Measurements from ENCODE around the gene GDPD2.

GDPD2 gene

DNA sequence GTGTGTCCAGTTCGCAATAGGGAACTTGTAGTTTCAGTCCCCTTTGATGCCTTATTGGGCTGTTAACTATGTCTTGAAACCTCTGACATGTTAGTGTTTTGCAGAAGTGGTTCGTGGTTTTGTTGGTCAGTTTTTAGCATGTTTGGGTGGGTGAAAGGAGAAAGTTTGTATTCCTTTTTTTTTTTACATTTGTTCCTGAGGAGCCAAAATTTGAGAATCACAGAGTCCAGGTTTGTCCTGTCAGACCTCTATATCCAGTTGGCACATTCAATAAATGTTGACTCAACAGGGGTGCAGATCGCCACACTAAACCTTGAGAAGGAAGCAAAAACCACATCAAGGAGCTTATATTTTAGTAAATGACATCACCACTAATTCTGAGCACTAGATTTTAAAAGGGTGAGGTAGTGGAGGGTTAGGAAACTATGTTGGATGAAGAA, 47.8 kb downstream of the GDPD2 start:
- no peak for DNase-seq (ENCODE audit: low read depth in 2 of 2)

GRCh38 chrX:70476166-70476933, 53.2 kb downstream of the GDPD2 start:
- DNase-seq (ENCODE audit: low read depth in 2 of 2) = no peak

DNA sequence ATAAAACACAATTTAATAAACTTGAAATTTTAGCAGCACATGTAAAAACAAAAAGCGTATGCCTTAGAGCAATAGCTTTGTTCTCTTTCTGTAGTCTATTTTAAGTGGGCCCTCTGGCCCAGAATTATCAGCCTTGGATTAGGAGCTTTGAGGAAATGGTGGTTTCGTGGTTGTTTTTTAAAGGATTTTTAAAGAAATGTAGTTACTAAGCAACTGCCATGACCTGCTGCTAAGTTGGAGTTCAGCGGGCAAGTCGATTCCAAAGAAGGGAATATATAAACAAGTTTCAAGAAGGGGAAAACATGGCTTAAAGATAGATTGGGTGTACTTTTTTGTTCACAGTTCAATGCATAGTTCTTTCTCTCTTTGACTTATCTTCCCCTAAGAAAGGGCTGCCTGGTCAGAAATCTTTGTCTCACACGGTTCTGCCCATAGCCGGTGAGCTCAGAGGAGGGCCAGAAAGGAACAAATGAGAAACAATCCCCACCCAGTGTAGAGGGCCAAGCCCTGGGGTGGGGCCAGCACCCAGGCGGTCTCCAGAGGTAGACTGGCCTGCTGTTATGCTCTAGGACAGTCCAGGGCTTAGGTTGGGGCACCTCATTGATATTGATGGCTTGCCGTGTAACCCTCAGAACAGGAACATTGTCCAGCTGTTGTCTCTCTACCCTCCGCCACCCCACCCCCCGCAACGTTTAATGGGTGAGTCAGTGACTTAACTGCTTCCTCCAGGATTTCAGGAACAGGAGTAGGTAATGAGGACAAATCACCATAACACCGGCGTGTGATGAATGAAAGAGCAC, 54.0 kb downstream of the GDPD2 start:
- no peak for DNase-seq (ENCODE audit: low read depth in 2 of 2)

GRCh38 chrX:70477734-70478075, 54.6 kb downstream of the GDPD2 start:
- no peak for DNase-seq (ENCODE audit: low read depth in 2 of 2)

DNA sequence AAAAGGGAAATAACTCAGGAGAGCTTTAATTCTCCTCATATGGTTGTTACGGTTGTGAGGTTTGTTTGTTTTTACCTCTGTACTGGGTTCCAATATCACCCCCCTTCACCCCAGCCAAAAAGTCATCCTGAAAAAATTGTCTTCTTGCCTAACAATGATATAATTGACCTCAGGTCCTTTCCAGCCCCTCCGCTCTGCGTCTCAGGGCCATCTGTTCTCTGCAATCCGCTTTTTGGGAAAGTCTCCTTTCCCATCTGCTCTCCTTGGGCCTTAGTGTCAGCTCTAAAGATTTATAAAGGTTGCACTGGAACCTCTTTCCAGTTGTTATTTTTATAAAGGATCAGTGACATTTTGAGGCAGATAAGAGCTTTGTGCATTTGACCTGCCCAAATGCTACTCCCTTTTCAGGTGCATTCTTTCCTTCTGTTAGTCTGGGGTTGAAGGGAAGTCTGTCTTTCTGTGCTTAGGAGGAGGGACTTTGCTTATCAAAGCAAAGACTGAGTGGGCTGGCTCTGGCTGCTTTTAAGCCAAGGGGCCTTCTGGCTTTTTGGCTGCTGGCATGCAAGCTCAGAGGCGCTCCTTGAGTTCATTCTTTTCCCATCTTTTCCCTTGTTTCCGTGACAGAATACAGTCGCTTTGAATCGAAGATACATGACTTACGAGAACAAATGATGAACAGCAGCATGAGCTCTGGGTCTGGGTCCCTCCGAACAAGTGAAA, 55.6 kb downstream of the GDPD2 start:
- no peak for DNase-seq (ENCODE audit: low read depth in 2 of 2)

DNA sequence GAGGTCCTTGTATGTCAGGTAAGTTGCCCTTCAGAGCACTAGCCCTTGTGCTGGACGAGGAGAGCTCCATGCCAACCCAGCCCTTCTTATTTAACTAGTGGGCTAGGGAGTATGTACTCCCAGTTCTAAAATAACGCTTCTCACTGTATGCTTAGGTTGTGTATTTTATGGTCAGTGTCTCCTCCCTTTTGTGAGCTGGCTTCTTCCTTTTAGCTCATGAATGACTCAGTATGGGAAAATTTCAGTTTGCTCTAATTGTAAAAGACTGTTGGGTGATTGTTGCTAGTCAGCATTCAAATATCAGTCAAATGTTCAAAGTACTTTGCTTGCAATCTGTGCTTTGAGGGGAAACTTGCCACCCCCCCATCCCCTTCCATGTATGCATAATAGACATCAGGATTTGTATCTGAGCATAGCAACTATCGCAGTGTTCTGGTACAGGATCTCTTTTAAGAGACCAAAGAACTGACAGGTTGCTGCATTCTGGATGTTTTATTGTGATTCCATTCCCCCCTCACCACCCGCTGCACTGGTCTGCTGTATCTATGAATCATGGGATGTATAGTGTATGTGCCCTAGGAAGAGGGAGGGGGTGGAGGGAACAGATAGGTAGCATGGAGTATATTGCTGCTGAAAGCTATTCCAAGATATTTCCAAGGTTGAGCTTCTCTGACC, 56.3 kb downstream of the GDPD2 start:
- DNase-seq (ENCODE audit: low read depth in 2 of 2) = no peak

GRCh38 chrX:70479922-70480659, 57.0 kb downstream of the GDPD2 start:
- no peak for DNase-seq (ENCODE audit: low read depth in 2 of 2)

DNA sequence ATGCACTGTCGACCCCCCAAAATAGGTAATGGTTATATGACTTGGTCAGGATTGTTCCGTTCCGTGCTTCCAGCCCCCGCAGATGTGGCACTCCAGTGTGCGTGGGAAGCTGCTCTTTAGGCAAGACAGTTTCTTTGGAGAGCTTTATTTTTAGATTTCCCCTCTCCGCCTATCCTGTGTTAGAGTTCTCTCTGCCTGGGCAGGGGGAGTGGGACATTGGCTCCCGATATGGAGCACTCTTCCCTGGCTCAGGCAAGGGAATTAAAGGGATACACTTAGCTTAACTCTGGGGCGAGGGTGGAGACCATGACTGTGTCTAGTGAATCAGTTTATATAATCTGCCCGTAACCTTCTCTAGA, 57.5 kb downstream of the GDPD2 start:
- no peak for DNase-seq (ENCODE audit: low read depth in 2 of 2)

GRCh38 chrX:70481471-70482270, 58.6 kb downstream of the GDPD2 start:
- DNase-seq (ENCODE audit: low read depth in 2 of 2) = no peak

- no peak for DNase-seq (ENCODE audit: low read depth in 2 of 2)
These were observed 59.2 kb downstream of the GDPD2 start for GRCh38 chrX:70482300-70482699.
